ENCODE results near the gene PAQR5.

Gene PAQR5

GRCh38 chr15:69391046-69391757 lies 92.5 kb downstream of the PAQR5 start:
- no peak for DNase-seq (ENCODE audit: low read depth in 2 of 2)

GRCh38 chr15:69392352-69392751 lies 93.6 kb downstream of the PAQR5 start:
- no peak for DNase-seq (ENCODE audit: low read depth in 2 of 2)

- DNase-seq (ENCODE audit: low read depth in 2 of 2): no peak
Measured at GRCh38 chr15:69393831-69394491, 95.2 kb downstream of the PAQR5 start.

GRCh38 chr15:69394556-69395282 lies 96.0 kb downstream of the PAQR5 start:
- no peak for DNase-seq (ENCODE audit: low read depth in 2 of 2)

- DNase-seq (ENCODE audit: low read depth in 2 of 2): no peak
Measured at GRCh38 chr15:69395460-69395859, 96.7 kb downstream of the PAQR5 start.

GRCh38 chr15:69395991-69396390 lies 97.3 kb downstream of the PAQR5 start:
- DNase-seq (ENCODE audit: low read depth in 2 of 2): no peak

GRCh38 chr15:69398491-69398891 lies 99.8 kb downstream of the PAQR5 start:
- DNase-seq (ENCODE audit: low read depth in 2 of 2): no peak

- DNase-seq (ENCODE audit: low read depth in 2 of 2): no peak
Measured at GRCh38 chr15:69400850-69401249, 102.1 kb downstream of the PAQR5 start.

GRCh38 chr15:69402816-69403215 lies 104.1 kb downstream of the PAQR5 start:
- DNase-seq (ENCODE audit: low read depth in 2 of 2): no peak

- peak; percentile 84 to 87 for DNase-seq (ENCODE audit: low read depth in 2 of 2)
Measured at GRCh38 chr15:69403594-69403993, 104.9 kb downstream of the PAQR5 start.

- DNase-seq (ENCODE audit: low read depth in 2 of 2): no peak
Measured at GRCh38 chr15:69405110-69405509, 106.4 kb downstream of the PAQR5 start.

- DNase-seq (ENCODE audit: low read depth in 2 of 2): no peak
Measured at GRCh38 chr15:69407719-69408400, 109.1 kb downstream of the PAQR5 start.

- no peak for DNase-seq (ENCODE audit: low read depth in 2 of 2)
Measured at GRCh38 chr15:69408841-69409240, 110.1 kb downstream of the PAQR5 start.

GRCh38 chr15:69410248-69410874 lies 111.6 kb downstream of the PAQR5 start:
- DNase-seq (ENCODE audit: low read depth in 2 of 2): no peak

GRCh38 chr15:69412274-69412673 lies 113.6 kb downstream of the PAQR5 start:
- DNase-seq (ENCODE audit: low read depth in 2 of 2): no peak

GRCh38 chr15:69412701-69413100 lies 114.0 kb downstream of the PAQR5 start:
- no peak for DNase-seq (ENCODE audit: low read depth in 2 of 2)

GRCh38 chr15:69413822-69414700 lies 115.3 kb downstream of the PAQR5 start, which contains the start of gene KIF23:
TSS of gene KIF23 (plus strand) at chr15:69414349. CDS start at chr15:69414466, 117 bp downstream.
- peak; percentile 81 to 82 for DNase-seq (ENCODE audit: low read depth in 2 of 2)

- peak; percentile 90 to 91 for DNase-seq (ENCODE audit: low read depth in 2 of 2)
Measured at GRCh38 chr15:69414701-69415167, 116.0 kb downstream of the PAQR5 start.

GRCh38 chr15:69415381-69415780 lies 116.7 kb downstream of the PAQR5 start:
- DNase-seq (ENCODE audit: low read depth in 2 of 2): no peak

- no peak for DNase-seq (ENCODE audit: low read depth in 2 of 2)
Measured at GRCh38 chr15:69417581-69417980, 118.9 kb downstream of the PAQR5 start.

Measured in fibroblast of skin of left biceps (primary cell).